ENCODE measurements around the gene ZNF286A. TPM values are rescaled to one million over a fixed set of nuclear protein-coding genes. Genes with fewer than 3 reads are reported as not detected.
"Not testable (repeated sequence)": the region's sequence is repeated elsewhere in the genome, so short reads cannot be mapped to it uniquely, and the experiment has no call there.

ZNF286A gene
- 20.8 and 24.7 TPM in 2 replicates for total RNA-seq

DNA sequence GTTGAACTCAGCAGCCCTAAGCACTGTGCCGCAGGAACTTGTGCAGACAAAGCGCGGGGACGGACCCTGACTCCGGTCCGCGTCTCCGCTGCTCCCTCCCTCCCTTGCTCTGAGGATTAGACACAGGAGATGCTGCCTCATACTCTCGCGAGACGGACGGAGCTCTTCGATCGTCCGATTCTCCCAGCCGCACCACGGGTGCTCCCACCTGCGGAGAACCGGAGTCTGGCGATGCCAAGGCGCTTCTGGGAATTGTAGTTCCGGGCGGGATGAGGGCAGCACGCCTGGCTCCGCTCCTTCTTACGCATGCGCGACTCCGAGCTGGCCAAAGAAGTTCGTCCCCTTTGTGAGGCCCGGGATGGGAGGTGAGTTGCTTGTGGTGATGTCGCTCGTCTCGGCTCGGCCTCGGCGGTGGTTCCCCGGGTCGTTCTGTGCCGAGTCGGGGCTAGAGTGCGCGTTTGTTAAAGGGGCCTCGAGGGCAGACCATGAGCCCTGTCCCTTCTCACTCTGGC, at the start of gene ZNF286A:
TSS of gene ZNF286A (plus strand) at position 340 of the 512 bp plus-strand sequence. CDS start 578 bp downstream, outside the sequence.
- peak within 1 kb of the TSS; percentile 49 for H3K4me3 ChIP-seq (ENCODE audit: low read depth, low read length)
- DNase-seq (ENCODE audit: low read depth) = peak; percentile 98
- not testable (repeated sequence) for H3K27me3 ChIP-seq (ENCODE audit: control insufficient read depth, insufficient read depth, low read length); H3K36me3 ChIP-seq (ENCODE audit: control insufficient read depth, insufficient read depth, low read length); FAIRE-seq

DNA sequence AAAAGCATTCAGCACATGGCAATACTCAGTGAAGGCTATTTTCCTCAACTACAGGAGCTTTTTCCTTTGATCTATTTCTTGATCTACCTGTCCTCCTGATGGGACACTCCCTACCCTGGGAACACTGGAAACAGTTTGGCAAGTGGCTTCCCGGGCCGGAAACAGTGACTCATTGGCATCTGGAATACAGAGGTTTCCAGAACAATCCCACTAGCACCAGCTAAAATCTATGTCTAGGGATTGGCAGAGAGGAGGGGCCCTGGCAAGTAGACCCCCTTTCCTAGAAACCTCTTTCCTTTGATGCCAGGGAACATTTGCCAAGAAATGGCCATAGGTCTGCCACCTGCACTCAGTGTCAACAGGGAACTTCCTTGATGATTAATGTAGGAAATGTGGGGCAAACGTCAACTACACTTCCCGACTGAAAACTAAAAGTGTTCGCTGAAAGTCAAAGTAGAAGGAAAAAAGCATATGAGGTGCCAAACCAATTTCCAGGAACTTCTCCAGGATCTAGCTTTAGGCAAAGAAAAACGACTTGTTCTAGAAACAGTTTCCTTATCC, 49.6 kb upstream of the ZNF286A start:
- peaks cover 2% of the 10 kb centered on the region for H3K36me3 ChIP-seq (ENCODE audit: control insufficient read depth, insufficient read depth, low read length)
- no peak for TF ChIP-seq CTCF (IDR thresholded peaks at IDR 0.05; ENCODE audit: insufficient read depth, low read length, severe bottlenecking)
- DNase-seq (ENCODE audit: low read depth) (peak; percentile 69), FAIRE-seq (no peak)
- peak overlapping the region; percentile 76 for H3K4me3 ChIP-seq (ENCODE audit: low read depth, low read length)
- H3K27me3 ChIP-seq (ENCODE audit: control insufficient read depth, insufficient read depth, low read length) = no peaks in the 10 kb centered on the region

GRCh38 chr17:15650741-15651582, 48.6 kb upstream of the ZNF286A start:
- H3K27me3 ChIP-seq (ENCODE audit: control insufficient read depth, insufficient read depth, low read length) = no peaks in the 10 kb centered on the region
- H3K4me3 ChIP-seq (ENCODE audit: low read depth, low read length) = peak overlapping the region; percentile 76
- FAIRE-seq (no peak), DNase-seq (ENCODE audit: low read depth) (peak; percentile 27)
- H3K36me3 ChIP-seq (ENCODE audit: control insufficient read depth, insufficient read depth, low read length) = peaks cover 2% of the 10 kb centered on the region
- TF ChIP-seq CTCF (IDR thresholded peaks at IDR 0.05; ENCODE audit: insufficient read depth, low read length, severe bottlenecking) = peak; percentile 20

DNA sequence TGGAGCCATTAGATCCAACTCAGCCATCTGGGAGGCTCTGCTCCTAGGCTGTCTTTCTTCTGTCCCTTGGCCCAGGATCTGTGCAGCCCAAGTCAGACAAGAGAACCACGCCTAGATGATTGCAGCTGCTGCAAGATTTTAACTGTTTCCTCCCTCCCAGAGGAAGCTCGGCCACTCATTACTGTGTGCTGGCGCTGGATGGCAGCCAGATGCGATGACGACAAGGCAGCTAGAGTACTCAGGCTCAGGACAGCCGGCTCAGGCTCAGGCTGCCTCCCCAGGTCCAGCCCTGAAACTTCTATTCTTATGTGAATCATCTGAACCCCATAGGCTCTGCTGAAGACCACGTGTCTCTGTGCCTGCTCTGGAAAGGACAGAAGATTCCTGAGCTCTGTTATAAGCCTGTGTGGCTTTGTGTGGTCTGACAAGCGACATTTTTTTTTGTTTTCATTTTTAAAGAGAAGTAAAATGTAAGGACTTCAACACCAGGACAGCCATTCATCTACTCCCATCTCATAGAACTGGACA, 47.9 kb upstream of the ZNF286A start:
- no peak for TF ChIP-seq CTCF (IDR thresholded peaks at IDR 0.05; ENCODE audit: insufficient read depth, low read length, severe bottlenecking)
- DNase-seq (ENCODE audit: low read depth) = peak; percentile 98
- peak; percentile 79 for FAIRE-seq
- H3K4me3 ChIP-seq (ENCODE audit: low read depth, low read length) = peak overlapping the region; percentile 76
- H3K27me3 ChIP-seq (ENCODE audit: control insufficient read depth, insufficient read depth, low read length) = no peaks in the 10 kb centered on the region
- peaks cover 2% of the 10 kb centered on the region for H3K36me3 ChIP-seq (ENCODE audit: control insufficient read depth, insufficient read depth, low read length)

- Histone ChIP-seq H3K27me3 (ENCODE audit: control insufficient read depth, insufficient read depth, low read length) (no peaks in the 10 kb centered on the region), H3K4me3 (ENCODE audit: low read depth, low read length) (no peak overlapping the region), H3K36me3 (ENCODE audit: control insufficient read depth, insufficient read depth, low read length) (peaks cover 2% of the 10 kb centered on the region)
- no peak for DNase-seq (ENCODE audit: low read depth)
- no peak for TF ChIP-seq CTCF (IDR thresholded peaks at IDR 0.05; ENCODE audit: insufficient read depth, low read length, severe bottlenecking)
- FAIRE-seq = no peak
Measured at GRCh38 chr17:15652960-15653359, 46.6 kb upstream of the ZNF286A start.

- H3K36me3 ChIP-seq (ENCODE audit: control insufficient read depth, insufficient read depth, low read length); FAIRE-seq; H3K4me3 ChIP-seq (ENCODE audit: low read depth, low read length); H3K27me3 ChIP-seq (ENCODE audit: control insufficient read depth, insufficient read depth, low read length); DNase-seq (ENCODE audit: low read depth): not testable (repeated sequence)
Measured at GRCh38 chr17:15654401-15654800, 45.2 kb upstream of the ZNF286A start.

Data from bronchial epithelial cell (primary cell).